ENCODE data around the gene CCDC126.

CCDC126 gene

DNA sequence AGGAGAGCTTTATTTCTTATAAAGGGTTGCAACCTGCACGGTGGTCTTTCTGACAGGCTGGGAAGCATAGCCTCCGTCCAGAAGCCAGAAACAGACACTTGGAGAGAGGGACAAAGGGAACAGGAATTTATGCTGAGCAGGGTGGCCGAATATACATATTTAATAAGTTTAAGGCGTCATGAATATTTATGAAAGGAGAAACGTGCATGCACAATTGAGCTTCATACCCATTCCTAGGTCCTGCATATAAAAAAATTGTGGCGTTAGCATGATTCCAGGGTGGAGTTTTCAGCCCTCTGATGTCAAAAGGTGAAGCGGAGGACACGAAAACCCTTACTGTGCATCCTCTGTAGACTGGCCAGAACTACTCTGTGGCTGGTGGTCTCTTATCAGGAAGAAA, 10.7 kb downstream of the CCDC126 start:
- TF ChIP-seq ZNF70 (CRISPR knock-in tag; IDR thresholded peaks at IDR 0.05), result no peak
- TF ChIP-seq, protein P1, sequence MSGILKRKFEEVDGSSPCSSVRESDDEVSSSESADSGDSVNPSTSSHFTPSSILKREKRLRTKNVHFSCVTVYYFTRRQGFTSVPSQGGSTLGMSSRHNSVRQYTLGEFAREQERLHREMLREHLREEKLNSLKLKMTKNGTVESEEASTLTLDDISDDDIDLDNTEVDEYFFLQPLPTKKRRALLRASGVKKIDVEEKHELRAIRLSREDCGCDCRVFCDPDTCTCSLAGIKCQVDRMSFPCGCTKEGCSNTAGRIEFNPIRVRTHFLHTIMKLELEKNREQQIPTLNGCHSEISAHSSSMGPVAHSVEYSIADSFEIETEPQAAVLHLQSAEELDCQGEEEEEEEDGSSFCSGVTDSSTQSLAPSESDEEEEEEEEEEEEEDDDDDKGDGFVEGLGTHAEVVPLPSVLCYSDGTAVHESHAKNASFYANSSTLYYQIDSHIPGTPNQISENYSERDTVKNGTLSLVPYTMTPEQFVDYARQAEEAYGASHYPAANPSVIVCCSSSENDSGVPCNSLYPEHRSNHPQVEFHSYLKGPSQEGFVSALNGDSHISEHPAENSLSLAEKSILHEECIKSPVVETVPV (CRISPR knock-in tag; IDR thresholded peaks at IDR 0.05), result no peak
- no peak for TF ChIP-seq TOX (CRISPR knock-in tag; IDR thresholded peaks at IDR 0.05; ENCODE audit: borderline replicate concordance)
- no peak for TF ChIP-seq ARNTL (CRISPR knock-in tag; IDR thresholded peaks at IDR 0.05; ENCODE audit: borderline replicate concordance, low read depth)
- ATAC-seq, result no peak

DNA sequence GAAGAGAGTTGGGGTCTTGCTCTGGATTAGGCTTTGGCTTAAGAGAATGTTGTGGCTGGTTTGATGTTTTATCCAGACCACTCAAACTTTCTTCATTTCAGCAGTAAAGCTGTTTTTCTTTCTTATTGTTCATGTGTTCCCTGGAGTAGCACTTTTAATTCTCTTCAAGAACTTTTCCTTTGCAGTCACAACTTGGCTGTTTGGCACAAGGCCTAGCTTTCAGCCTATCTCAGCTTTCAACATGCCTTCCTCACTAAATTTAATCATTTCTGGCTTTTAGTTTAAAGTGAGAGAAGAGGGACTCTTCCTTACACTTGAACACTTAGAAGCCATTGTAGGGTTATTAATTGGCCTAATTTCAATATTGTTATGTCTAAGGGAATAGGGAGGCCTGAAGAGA, 18.1 kb downstream of the CCDC126 start:
- TF ChIP-seq PPARA (CRISPR knock-in tag; IDR thresholded peaks at IDR 0.05; ENCODE audit: borderline replicate concordance), result no peak
- no peak for TF ChIP-seq ZNF565 (CRISPR knock-in tag; conservative IDR thresholded peaks at IDR 0.05; ENCODE audit: low read depth)
- TF ChIP-seq ISL1 (CRISPR knock-in tag; IDR thresholded peaks at IDR 0.05), result no peak
- TF ChIP-seq ZFP3 (CRISPR knock-in tag; IDR thresholded peaks at IDR 0.05), result no peak
- TF ChIP-seq, protein P2, sequence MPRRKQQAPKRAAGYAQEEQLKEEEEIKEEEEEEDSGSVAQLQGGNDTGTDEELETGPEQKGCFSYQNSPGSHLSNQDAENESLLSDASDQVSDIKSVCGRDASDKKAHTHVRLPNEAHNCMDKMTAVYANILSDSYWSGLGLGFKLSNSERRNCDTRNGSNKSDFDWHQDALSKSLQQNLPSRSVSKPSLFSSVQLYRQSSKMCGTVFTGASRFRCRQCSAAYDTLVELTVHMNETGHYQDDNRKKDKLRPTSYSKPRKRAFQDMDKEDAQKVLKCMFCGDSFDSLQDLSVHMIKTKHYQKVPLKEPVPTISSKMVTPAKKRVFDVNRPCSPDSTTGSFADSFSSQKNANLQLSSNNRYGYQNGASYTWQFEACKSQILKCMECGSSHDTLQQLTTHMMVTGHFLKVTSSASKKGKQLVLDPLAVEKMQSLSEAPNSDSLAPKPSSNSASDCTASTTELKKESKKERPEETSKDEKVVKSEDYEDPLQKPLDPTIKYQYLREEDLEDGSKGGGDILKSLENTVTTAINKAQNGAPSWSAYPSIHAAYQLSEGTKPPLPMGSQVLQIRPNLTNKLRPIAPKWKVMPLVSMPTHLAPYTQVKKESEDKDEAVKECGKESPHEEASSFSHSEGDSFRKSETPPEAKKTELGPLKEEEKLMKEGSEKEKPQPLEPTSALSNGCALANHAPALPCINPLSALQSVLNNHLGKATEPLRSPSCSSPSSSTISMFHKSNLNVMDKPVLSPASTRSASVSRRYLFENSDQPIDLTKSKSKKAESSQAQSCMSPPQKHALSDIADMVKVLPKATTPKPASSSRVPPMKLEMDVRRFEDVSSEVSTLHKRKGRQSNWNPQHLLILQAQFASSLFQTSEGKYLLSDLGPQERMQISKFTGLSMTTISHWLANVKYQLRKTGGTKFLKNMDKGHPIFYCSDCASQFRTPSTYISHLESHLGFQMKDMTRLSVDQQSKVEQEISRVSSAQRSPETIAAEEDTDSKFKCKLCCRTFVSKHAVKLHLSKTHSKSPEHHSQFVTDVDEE (CRISPR knock-in tag; IDR thresholded peaks at IDR 0.05), result no peak
- TF ChIP-seq, protein P3, sequence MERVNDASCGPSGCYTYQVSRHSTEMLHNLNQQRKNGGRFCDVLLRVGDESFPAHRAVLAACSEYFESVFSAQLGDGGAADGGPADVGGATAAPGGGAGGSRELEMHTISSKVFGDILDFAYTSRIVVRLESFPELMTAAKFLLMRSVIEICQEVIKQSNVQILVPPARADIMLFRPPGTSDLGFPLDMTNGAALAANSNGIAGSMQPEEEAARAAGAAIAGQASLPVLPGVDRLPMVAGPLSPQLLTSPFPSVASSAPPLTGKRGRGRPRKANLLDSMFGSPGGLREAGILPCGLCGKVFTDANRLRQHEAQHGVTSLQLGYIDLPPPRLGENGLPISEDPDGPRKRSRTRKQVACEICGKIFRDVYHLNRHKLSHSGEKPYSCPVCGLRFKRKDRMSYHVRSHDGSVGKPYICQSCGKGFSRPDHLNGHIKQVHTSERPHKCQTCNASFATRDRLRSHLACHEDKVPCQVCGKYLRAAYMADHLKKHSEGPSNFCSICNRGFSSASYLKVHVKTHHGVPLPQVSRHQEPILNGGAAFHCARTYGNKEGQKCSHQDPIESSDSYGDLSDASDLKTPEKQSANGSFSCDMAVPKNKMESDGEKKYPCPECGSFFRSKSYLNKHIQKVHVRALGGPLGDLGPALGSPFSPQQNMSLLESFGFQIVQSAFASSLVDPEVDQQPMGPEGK (CRISPR knock-in tag; IDR thresholded peaks at IDR 0.05; ENCODE audit: borderline replicate concordance), result no peak
- TF ChIP-seq ESRRG (CRISPR knock-in tag; IDR thresholded peaks at IDR 0.05), result no peak
- no peak for TF ChIP-seq OSR1 (CRISPR knock-in tag; IDR thresholded peaks at IDR 0.05)
- ATAC-seq, result no peak

DNA sequence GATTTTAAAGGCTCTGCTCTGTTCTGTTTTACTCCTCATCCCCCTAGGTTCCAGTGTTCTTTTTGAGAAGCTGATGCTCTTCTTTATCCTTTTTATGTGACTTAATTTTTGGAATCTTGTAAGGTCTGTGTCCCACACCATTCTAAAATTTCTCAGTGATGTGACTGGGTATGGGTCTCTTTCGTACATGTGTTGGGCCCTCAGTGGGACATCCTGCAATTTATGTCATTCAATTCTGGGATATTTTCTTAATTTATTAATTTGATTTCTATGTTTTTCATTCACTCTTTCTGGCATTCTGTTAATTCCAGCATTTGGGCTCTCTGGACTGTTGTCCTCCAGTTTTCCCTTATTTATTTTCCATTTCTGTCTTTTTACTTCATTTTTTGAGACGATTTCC, 19.4 kb downstream of the CCDC126 start:
- ATAC-seq, result no peak
- TF ChIP-seq, protein P4, sequence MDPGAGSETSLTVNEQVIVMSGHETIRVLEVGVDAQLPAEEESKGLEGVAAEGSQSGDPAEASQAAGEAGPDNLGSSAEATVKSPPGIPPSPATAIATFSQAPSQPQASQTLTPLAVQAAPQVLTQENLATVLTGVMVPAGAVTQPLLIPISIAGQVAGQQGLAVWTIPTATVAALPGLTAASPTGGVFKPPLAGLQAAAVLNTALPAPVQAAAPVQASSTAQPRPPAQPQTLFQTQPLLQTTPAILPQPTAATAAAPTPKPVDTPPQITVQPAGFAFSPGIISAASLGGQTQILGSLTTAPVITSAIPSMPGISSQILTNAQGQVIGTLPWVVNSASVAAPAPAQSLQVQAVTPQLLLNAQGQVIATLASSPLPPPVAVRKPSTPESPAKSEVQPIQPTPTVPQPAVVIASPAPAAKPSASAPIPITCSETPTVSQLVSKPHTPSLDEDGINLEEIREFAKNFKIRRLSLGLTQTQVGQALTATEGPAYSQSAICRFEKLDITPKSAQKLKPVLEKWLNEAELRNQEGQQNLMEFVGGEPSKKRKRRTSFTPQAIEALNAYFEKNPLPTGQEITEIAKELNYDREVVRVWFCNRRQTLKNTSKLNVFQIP (CRISPR knock-in tag; IDR thresholded peaks at IDR 0.05; ENCODE audit: borderline replicate concordance, low read depth), result no peak
- TF ChIP-seq ESRRG (CRISPR knock-in tag; IDR thresholded peaks at IDR 0.05) (no peak), ZNF8 (CRISPR knock-in tag; IDR thresholded peaks at IDR 0.05) (no peak)
- TF ChIP-seq, protein P1 (CRISPR knock-in tag; IDR thresholded peaks at IDR 0.05), result no peak

DNA sequence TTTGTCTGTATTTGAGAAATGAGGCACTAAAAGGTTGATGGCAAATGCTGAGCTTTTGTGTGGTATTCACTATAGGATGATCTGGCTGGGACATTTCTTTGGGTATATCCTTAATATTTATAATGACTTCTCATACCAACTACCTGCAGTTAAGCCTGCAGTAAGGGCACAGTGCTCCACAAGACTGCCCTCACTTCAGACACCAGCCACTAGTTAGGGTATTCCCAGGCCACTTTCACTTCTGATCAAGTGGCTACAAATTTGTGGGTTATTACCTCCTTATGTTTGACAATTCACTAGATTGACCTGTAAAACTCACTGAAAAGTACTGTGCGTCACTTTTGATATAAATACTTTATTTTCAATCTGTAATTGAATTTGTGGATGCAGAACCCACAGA, 20.3 kb downstream of the CCDC126 start:
- no peak for ATAC-seq
- TF ChIP-seq ESRRG (CRISPR knock-in tag; IDR thresholded peaks at IDR 0.05) (no peak), ZC3H10 (CRISPR knock-in tag; IDR thresholded peaks at IDR 0.05) (no peak), ZNF70 (CRISPR knock-in tag; IDR thresholded peaks at IDR 0.05) (no peak), ARNTL (CRISPR knock-in tag; IDR thresholded peaks at IDR 0.05; ENCODE audit: borderline replicate concordance, low read depth) (no peak), RARB (CRISPR knock-in tag; IDR thresholded peaks at IDR 0.05) (no peak), OSR1 (CRISPR knock-in tag; IDR thresholded peaks at IDR 0.05) (no peak), ZNF565 (CRISPR knock-in tag; conservative IDR thresholded peaks at IDR 0.05; ENCODE audit: low read depth) (no peak), SNAI2 (CRISPR knock-in tag; IDR thresholded peaks at IDR 0.05) (no peak), GLIS3 (CRISPR knock-in tag; IDR thresholded peaks at IDR 0.05) (no peak), ZNF8 (CRISPR knock-in tag; IDR thresholded peaks at IDR 0.05) (no peak)
- TF ChIP-seq, protein P4 (CRISPR knock-in tag; IDR thresholded peaks at IDR 0.05; ENCODE audit: borderline replicate concordance, low read depth), result no peak
- TF ChIP-seq, protein P3 (CRISPR knock-in tag; IDR thresholded peaks at IDR 0.05; ENCODE audit: borderline replicate concordance), result no peak
- TF ChIP-seq, protein P1 (CRISPR knock-in tag; IDR thresholded peaks at IDR 0.05), result no peak
- TF ChIP-seq, protein P5, sequence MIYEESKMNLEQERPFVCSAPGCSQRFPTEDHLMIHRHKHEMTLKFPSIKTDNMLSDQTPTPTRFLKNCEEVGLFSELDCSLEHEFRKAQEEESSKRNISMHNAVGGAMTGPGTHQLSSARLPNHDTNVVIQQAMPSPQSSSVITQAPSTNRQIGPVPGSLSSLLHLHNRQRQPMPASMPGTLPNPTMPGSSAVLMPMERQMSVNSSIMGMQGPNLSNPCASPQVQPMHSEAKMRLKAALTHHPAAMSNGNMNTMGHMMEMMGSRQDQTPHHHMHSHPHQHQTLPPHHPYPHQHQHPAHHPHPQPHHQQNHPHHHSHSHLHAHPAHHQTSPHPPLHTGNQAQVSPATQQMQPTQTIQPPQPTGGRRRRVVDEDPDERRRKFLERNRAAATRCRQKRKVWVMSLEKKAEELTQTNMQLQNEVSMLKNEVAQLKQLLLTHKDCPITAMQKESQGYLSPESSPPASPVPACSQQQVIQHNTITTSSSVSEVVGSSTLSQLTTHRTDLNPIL (CRISPR knock-in tag; IDR thresholded peaks at IDR 0.05; ENCODE audit: low read depth), result no peak
